K562 (cell line): Measurements from ENCODE around the gene IGSF21. TPM values are rescaled to one million over a fixed set of nuclear protein-coding genes. Genes with fewer than 3 reads are reported as not detected.

Experiments
- ATAC-seq: fragments of 200-7000 bp; cut with Tn5 transposase; 3 replicates; pipeline ENCODE4 v1.9.1; 2020; ENCODE audit warnings: moderate library complexity
- BruUV-seq: library from RNA; stranded (reverse); fragments of 400-500 nt; replicated peaks from 2 replicates; lab custom pipeline; 2021; lab: Mats Ljungman, UMichigan
- CTCF ChIA-PET: fragments of 300-600 bp; formaldehyde crosslinking; extraction: SDS; loops from one replicate; lab custom pipeline; 2021; ENCODE audit warnings: low intra/inter-chr PET ratio; lab: Yijun Ruan, JAX
- POLR2A ChIA-PET: fragments of 300-600, 350-650 bp; sonication (Branson Sonifier 250); formaldehyde crosslinking; extraction: SDS; loops from one replicate; lab custom pipeline; 2021; ENCODE audit warnings: antibody characterized with exemption, inconsistent platforms; lab: Yijun Ruan, JAX
- DNase-seq, 4 experiments: peaks; one replicate each; pipeline versions ENCODE4 v3.0.0 to v3.0.0-alpha.2; 2011 to 2018; ENCODE audit warnings: low spot score in 3 of 4, mixed read lengths in 3 of 4; ENCODE audit errors: extremely low read depth in 1 of 4
- FAIRE-seq: peaks from 2 replicates; lab custom pipeline; 2011; peaks lifted over from hg19 to GRCh38; lab: Jason Lieb, UNC
- H2AFZ ChIP-seq: 2 replicates; pipeline ENCODE4 v1.6.0; 2011; ENCODE audit warnings: low read depth, low read length, control low read depth, inconsistent platforms
- H3K27ac ChIP-seq: fragments of 200-600 bp; 3 replicates; pipeline ENCODE4 v1.8.0; 2011; ENCODE audit warnings: low read depth, mild to moderate bottlenecking, control low read depth, inconsistent platforms, low read length, moderate library complexity, mixed read lengths; ENCODE audit errors: extremely low read depth
- H3K27me3 ChIP-seq, 2 experiments: fragments of 300-600 bp in 1 of 2; 2 replicates in 1 of 2; 3 replicates in 1 of 2; pipeline versions ENCODE4 v1.6.0 to v1.8.0; 2011; ENCODE audit warnings: inconsistent platforms in 2 of 2, low read length in 2 of 2, mild to moderate bottlenecking in 1 of 2, mixed read lengths in 1 of 2, moderate library complexity in 1 of 2; ENCODE audit not compliant: control insufficient read depth in 2 of 2, insufficient read depth in 2 of 2
- H3K36me3 ChIP-seq: fragments of 300-600 bp; 3 replicates; pipeline ENCODE4 v1.8.0; 2011; ENCODE audit warnings: mild to moderate bottlenecking, low read length, inconsistent platforms; ENCODE audit not compliant: control insufficient read depth, insufficient read depth
- H3K4me1 ChIP-seq, 2 experiments: fragments of 200-600 bp in 1 of 2; replicated peaks in 1 of 2; 2 replicates in 1 of 2; 3 replicates in 1 of 2; pipeline versions ENCODE4 v1.5.1 to v1.8.0; 2011; ENCODE audit warnings: inconsistent platforms in 2 of 2, low read length in 2 of 2, mild to moderate bottlenecking in 1 of 2, mixed read lengths in 1 of 2, moderate library complexity in 1 of 2; ENCODE audit not compliant: control insufficient read depth in 2 of 2, insufficient read depth in 2 of 2
- H3K4me2 ChIP-seq: 2 replicates; pipeline ENCODE4 v1.6.1; 2011; ENCODE audit warnings: low read length, control low read depth, inconsistent platforms, mixed read lengths; ENCODE audit not compliant: insufficient read depth
- H3K4me3 ChIP-seq: fragments of 200-600 bp; sonication (generic), shearing (Covaris generic); 2 replicates; pipeline ENCODE4 v1.5.1; 2016; ENCODE audit warnings: control low read depth, inconsistent platforms
- H3K79me2 ChIP-seq: fragments of 200-600 bp; 3 replicates; pipeline ENCODE4 v1.8.0; 2011; ENCODE audit warnings: low read length, inconsistent platforms; ENCODE audit not compliant: control insufficient read depth, insufficient read depth
- H3K9ac ChIP-seq, 2 experiments: 2 replicates each; pipeline versions ENCODE4 v1.6.0 to v1.6.1; 2011; ENCODE audit warnings: low read depth in 2 of 2, low read length in 2 of 2, control low read depth in 1 of 2, inconsistent platforms in 1 of 2, mild to moderate bottlenecking in 1 of 2, mixed read lengths in 1 of 2; ENCODE audit not compliant: insufficient read depth in 1 of 2
- H3K9me1 ChIP-seq: one replicate; pipeline ENCODE4 v1.6.0; 2011; ENCODE audit warnings: inconsistent platforms, mild to moderate bottlenecking, low read length, moderate library complexity; ENCODE audit not compliant: control insufficient read depth, insufficient read depth
- H3K9me3 ChIP-seq: replicated peaks from 2 replicates; pipeline ENCODE4 v1.5.1; 2011; ENCODE audit warnings: low read depth, low read length, inconsistent platforms; ENCODE audit not compliant: control insufficient read depth, insufficient read depth
- H4K20me1 ChIP-seq: replicated peaks from 2 replicates; pipeline ENCODE4 v1.6.1; 2011; ENCODE audit warnings: low read length, inconsistent platforms, mixed read lengths; ENCODE audit not compliant: control insufficient read depth, insufficient read depth
- DMBX1 ChIP-seq: fragments of 250-450 bp; sonication (Bioruptor Pico); IDR thresholded peaks from 2 replicates; pipeline ENCODE4 v1.8.0; 2022; ENCODE audit warnings: inconsistent platforms, mild to moderate bottlenecking, moderate library complexity, borderline replicate concordance
- KLF13 ChIP-seq: fragments of 450-650 bp; IDR thresholded peaks from 2 replicates; pipeline ENCODE4 v1.6.1; 2016; ENCODE audit warnings: missing genetic modification characterization, low read depth, mild to moderate bottlenecking, missing compliant biosample characterization, moderate library complexity, borderline replicate concordance
- MAFK ChIP-seq: IDR thresholded peaks from 2 replicates; pipeline ENCODE4 v1.6.1; 2011; ENCODE audit warnings: low read length, improper control_type of control experiment
- MTA1 ChIP-seq: fragments of 450-650 bp; IDR thresholded peaks from 2 replicates; pipeline ENCODE4 v1.6.1; 2017; ENCODE audit warnings: borderline replicate concordance
- RFX5 ChIP-seq: IDR thresholded peaks from 2 replicates; pipeline ENCODE4 v1.6.1; 2011; ENCODE audit warnings: low read depth, mild to moderate bottlenecking, improper control_type of control experiment, low read length
- SMARCC2 ChIP-seq: fragments of 450-650 bp; IDR thresholded peaks from 2 replicates; pipeline ENCODE4 v1.6.1; 2017; ENCODE audit warnings: antibody characterized with exemption, moderate library complexity, mild to moderate bottlenecking, low read depth
- SOX6 ChIP-seq: fragments of 450-650 bp; IDR thresholded peaks from 2 replicates; pipeline ENCODE4 v1.6.1; 2014; ENCODE audit warnings: mild to moderate bottlenecking
- ZNF347 ChIP-seq: fragments of 450-650 bp; formaldehyde crosslinking; IDR thresholded peaks from 2 replicates; pipeline ENCODE4 v1.4.0; 2020; ENCODE audit warnings: low read depth, mild to moderate bottlenecking, moderate library complexity
- ZNF561 ChIP-seq: fragments of 450-650 bp; formaldehyde crosslinking; conservative IDR thresholded peaks from 2 replicates; pipeline ENCODE4 v1.4.0; 2020; ENCODE audit warnings: mild to moderate bottlenecking, moderate library complexity
- WGBS: fragments of 100-300 bp; shearing (Covaris generic); methylation state at CpG from one replicate; pipeline ENCODE4 v1.1.6; 2016; ENCODE audit warnings: low coverage, mixed read lengths; ENCODE audit not compliant: insufficient coverage; ENCODE audit errors: missing lambda C conversion rate; 5-methylcytosine and 5-hydroxymethylcytosine counted together
- in situ Hi-C: fragments of 300-500 bp; cut with MboI; formaldehyde crosslinking; loops from 4 replicates; pipeline ENCODE4 v1.15.0; 2018; ENCODE audit warnings: inconsistent platforms, mixed read lengths
- intact Hi-C: fragments of 100-400 bp; cut with micrococcal nuclease; formaldehyde crosslinking; loops from 2 replicates; pipeline ENCODE4 v1.14.2; 2022
- polyA plus RNA-seq, 8 experiments: library from polyadenylated mRNA; depleted of rRNA in 4 of 8; stranded (reverse) in 5 of 8; unstranded in 3 of 8; fragments of >200 nt; fragmentation: Nextera tagmentation in 2 of 8; fragmentation: Illumina TruSeq in 1 of 8; extraction: Ambion mirVana in 2 of 8; extraction: Trizol in 1 of 8; gene quantifications; 2 replicates each; pipeline versions ENCODE4 v1.2.1 to v1.2.3, GENCODE V29; 2011 to 2014; ENCODE audit warnings: inconsistent platforms in 1 of 8, missing spikeins in 1 of 8
- total RNA-seq, 7 experiments: library from RNA; depleted of rRNA in 6 of 7; stranded (reverse); fragments of >200 nt in 6 of 7; fragmentation: Illumina TruSeq in 2 of 7; extraction: Trizol in 2 of 7; gene quantifications; 2 replicates each; pipeline versions ENCODE4 v1.2.1 to v1.2.3, GENCODE V29; 2011 to 2021; ENCODE audit warnings: low replicate concordance in 1 of 7
- TF ChIP-seq, protein P1 (sequence below), 2 experiments: fragments of 450-650 bp; IDR thresholded peaks; 2 replicates each; pipeline ENCODE4 v1.6.1; 2018; ENCODE audit warnings: mild to moderate bottlenecking in 2 of 2, low read depth in 1 of 2; ENCODE audit not compliant: partially characterized antibody in 2 of 2

Gene IGSF21
- total and polyA plus RNA-seq, 9 of the 15 experiments (the other 6 are each of a cell fraction or from before 2014, with no cell fraction given): not detected

DNA sequence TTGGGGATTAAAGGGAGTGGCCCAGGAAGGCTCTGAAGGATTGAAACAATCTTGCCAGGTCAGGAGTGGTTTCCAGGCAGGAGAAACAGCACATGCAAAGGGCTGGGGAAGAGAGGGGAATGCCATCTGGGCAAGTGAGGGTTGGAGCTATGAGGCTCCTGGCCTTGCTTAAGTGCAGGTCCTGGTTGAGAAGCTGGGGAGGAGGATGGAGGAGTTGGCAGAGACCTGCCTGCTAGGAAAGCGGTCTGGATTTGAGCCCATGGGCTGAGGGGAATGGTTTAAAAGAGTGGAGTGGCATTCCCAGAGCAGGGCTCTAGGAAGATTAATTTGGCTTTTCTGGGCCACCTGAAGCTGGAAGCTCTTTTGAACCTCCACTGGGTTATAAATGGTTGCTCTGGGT is 9.2 kb downstream of the IGSF21 start (continued):
- TF ChIP-seq, protein P1, sequence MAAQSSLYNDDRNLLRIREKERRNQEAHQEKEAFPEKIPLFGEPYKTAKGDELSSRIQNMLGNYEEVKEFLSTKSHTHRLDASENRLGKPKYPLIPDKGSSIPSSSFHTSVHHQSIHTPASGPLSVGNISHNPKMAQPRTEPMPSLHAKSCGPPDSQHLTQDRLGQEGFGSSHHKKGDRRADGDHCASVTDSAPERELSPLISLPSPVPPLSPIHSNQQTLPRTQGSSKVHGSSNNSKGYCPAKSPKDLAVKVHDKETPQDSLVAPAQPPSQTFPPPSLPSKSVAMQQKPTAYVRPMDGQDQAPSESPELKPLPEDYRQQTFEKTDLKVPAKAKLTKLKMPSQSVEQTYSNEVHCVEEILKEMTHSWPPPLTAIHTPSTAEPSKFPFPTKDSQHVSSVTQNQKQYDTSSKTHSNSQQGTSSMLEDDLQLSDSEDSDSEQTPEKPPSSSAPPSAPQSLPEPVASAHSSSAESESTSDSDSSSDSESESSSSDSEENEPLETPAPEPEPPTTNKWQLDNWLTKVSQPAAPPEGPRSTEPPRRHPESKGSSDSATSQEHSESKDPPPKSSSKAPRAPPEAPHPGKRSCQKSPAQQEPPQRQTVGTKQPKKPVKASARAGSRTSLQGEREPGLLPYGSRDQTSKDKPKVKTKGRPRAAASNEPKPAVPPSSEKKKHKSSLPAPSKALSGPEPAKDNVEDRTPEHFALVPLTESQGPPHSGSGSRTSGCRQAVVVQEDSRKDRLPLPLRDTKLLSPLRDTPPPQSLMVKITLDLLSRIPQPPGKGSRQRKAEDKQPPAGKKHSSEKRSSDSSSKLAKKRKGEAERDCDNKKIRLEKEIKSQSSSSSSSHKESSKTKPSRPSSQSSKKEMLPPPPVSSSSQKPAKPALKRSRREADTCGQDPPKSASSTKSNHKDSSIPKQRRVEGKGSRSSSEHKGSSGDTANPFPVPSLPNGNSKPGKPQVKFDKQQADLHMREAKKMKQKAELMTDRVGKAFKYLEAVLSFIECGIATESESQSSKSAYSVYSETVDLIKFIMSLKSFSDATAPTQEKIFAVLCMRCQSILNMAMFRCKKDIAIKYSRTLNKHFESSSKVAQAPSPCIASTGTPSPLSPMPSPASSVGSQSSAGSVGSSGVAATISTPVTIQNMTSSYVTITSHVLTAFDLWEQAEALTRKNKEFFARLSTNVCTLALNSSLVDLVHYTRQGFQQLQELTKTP (IDR thresholded peaks at IDR 0.05; ENCODE audit: low read depth in 1 of 2, partially characterized antibody in 2 of 2): no peak
- TF ChIP-seq RFX5 (no peak), SMARCC2 (no peak), DMBX1 (CRISPR knock-in tag) (no peak)

DNA sequence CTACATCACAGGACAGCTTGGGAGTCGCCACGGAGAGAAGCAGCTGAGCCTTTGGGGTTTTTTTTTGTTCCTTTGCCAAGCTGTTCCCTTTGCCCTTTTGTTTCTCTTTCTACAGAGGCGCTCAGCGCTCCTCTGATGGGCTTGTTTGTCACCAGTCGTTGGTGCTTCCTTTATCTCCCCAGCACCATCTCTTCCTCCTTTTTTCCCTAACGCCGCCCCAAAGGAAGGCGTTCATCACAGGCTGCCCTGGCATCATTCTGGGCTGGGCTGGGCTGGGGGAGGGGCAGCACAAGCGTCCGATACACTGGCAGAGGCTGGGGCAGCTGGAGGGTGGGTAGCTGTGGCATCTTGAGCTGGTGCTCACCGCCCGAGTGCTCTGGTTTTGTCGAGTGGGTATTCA is 10.5 kb downstream of the IGSF21 start:
- Histone ChIP-seq H3K27ac (no peak overlapping the region), H3K4me3 (no peak overlapping the region), H3K4me2 (no peak overlapping the region), H3K36me3 (no peaks in the 10 kb centered on the region), H3K9me1 (no peaks in the 10 kb centered on the region), H3K9me3 (no peaks in the 10 kb centered on the region), H3K9ac (no peak overlapping the region), H2AFZ (no peak overlapping the region), H3K4me1 (no peaks in the 10 kb centered on the region)
- 1% methylated on average over 13 of the region's 13 CpGs for WGBS
- FAIRE-seq: no peak
- BruUV-seq: no TSS peak
- no peak for TF ChIP-seq MTA1
- TF ChIP-seq SOX6: no peak
- no peak for TF ChIP-seq KLF13 (tag)
- TF ChIP-seq MAFK: no peak
- no peak for TF ChIP-seq ZNF347
- no peak for TF ChIP-seq ZNF561 (CRISPR knock-in tag)
- TF ChIP-seq, all 486 proteins: peak for 0
- no peak for ATAC-seq
- Histone ChIP-seq H3K27me3 (peaks cover 0 to 6% of the 10 kb centered on the region in 2 experiments; a peak in 1 of 5 replicates), H4K20me1 (no peaks in the 10 kb centered on the region; the same call in 1 of the 2 replicates), H3K79me2 (no peaks in the 10 kb centered on the region)
- ChIA-PET CTCF (no interaction called here), POLR2A (no interaction called here)
- DNase-seq: no peak
- in situ Hi-C loops: no loop called here
- intact Hi-C loops: no loop called here
